GM12878 (cell line): ENCODE data around the gene ASIC3. TPM values are rescaled to one million over a fixed set of nuclear protein-coding genes. Genes with fewer than 3 reads are reported as not detected.
A peak's percentile ranks its signal among the peaks of the same experiment; 100 is the strongest.

ENCODE experiments used
- BACH1 ChIP-seq: fragments of 450-650 bp; IDR thresholded peaks from 2 replicates; pipeline ENCODE4 v1.6.1; 2017; ENCODE audit warnings: mild to moderate bottlenecking, borderline replicate concordance
- CREB1 ChIP-seq: IDR thresholded peaks from 2 replicates; pipeline ENCODE4 v1.6.1; 2012; ENCODE audit warnings: low read depth, mild to moderate bottlenecking, inconsistent platforms
- DPF2 ChIP-seq: fragments of 450-650 bp; IDR thresholded peaks from 2 replicates; pipeline ENCODE4 v1.6.1; 2017; ENCODE audit warnings: mild to moderate bottlenecking
- ELK1 ChIP-seq: IDR thresholded peaks from 2 replicates; pipeline ENCODE4 v1.6.1; 2012; ENCODE audit warnings: low read depth, low read length, improper control_type of control experiment
- FOS ChIP-seq: IDR thresholded peaks from 3 replicates; pipeline ENCODE4 v1.6.1; 2011; ENCODE audit warnings: borderline replicate concordance; ENCODE audit not compliant: insufficient read length; ENCODE audit errors: extremely low read depth
- KLF5 ChIP-seq: fragments of 450-650 bp; IDR thresholded peaks from 2 replicates; pipeline ENCODE4 v1.6.1; 2014; ENCODE audit warnings: mild to moderate bottlenecking; ENCODE audit not compliant: partially characterized antibody
- MAX ChIP-seq: IDR thresholded peaks from 2 replicates; pipeline ENCODE4 v1.6.1; 2012; ENCODE audit warnings: low read depth, low read length, improper control_type of control experiment
- MEF2B ChIP-seq: fragments of 450-650 bp; IDR thresholded peaks from 2 replicates; pipeline ENCODE4 v1.6.1; 2018; ENCODE audit warnings: mild to moderate bottlenecking, moderate library complexity; ENCODE audit not compliant: partially characterized antibody, poor library complexity, severe bottlenecking
- MTA2 ChIP-seq: fragments of 450-650 bp; IDR thresholded peaks from 2 replicates; pipeline ENCODE4 v1.6.1; 2016; ENCODE audit warnings: low read depth, mild to moderate bottlenecking, moderate library complexity
- MYB ChIP-seq: fragments of 150-350 bp; IDR thresholded peaks from 2 replicates; pipeline ENCODE4 v1.6.1; 2014; ENCODE audit warnings: mild to moderate bottlenecking, low read depth, low read length, borderline replicate concordance
- NR2F1 ChIP-seq: fragments of 450-650 bp; conservative IDR thresholded peaks from 2 replicates; pipeline ENCODE4 v1.6.1; 2017; ENCODE audit warnings: mild to moderate bottlenecking
- NRF1 ChIP-seq: conservative IDR thresholded peaks from 2 replicates; pipeline ENCODE4 v1.6.1; 2011; ENCODE audit warnings: mild to moderate bottlenecking, low read depth, low read length, improper control_type of control experiment
- RAD51 ChIP-seq: fragments of 450-650 bp; IDR thresholded peaks from 2 replicates; pipeline ENCODE4 v1.6.1; 2016; ENCODE audit warnings: moderate library complexity, mild to moderate bottlenecking, inconsistent platforms
- RBBP5 ChIP-seq: fragments of 200-600 bp; sonication (generic); conservative IDR thresholded peaks from 2 replicates; pipeline ENCODE4 v1.6.1; 2016
- RELA ChIP-seq: fragments of 450-650 bp; IDR thresholded peaks from 2 replicates; pipeline ENCODE4 v1.8.0; 2014; ENCODE audit warnings: borderline replicate concordance; ENCODE audit not compliant: partially characterized antibody
- SIN3A ChIP-seq: IDR thresholded peaks from 2 replicates; pipeline ENCODE4 v1.6.1; 2012; ENCODE audit warnings: low read depth, low read length, improper control_type of control experiment
- SIX5 ChIP-seq: IDR thresholded peaks from 2 replicates; pipeline ENCODE4 v1.6.1; 2011; ENCODE audit warnings: mild to moderate bottlenecking, low read depth, low read length, moderate library complexity; ENCODE audit not compliant: severe bottlenecking
- SREBF1 ChIP-seq: IDR thresholded peaks from 2 replicates; pipeline ENCODE4 v1.6.1; 2012; ENCODE audit warnings: mild to moderate bottlenecking, low read length
- TBL1XR1 ChIP-seq: IDR thresholded peaks from 2 replicates; pipeline ENCODE4 v1.6.1; 2012; ENCODE audit warnings: low read depth, low read length, improper control_type of control experiment
- TCF12 ChIP-seq: IDR thresholded peaks from 2 replicates; pipeline ENCODE4 v1.6.1; 2011; ENCODE audit warnings: low read depth, mild to moderate bottlenecking, low read length
- TCF3 ChIP-seq: IDR thresholded peaks from 2 replicates; pipeline ENCODE4 v1.6.1; 2012; ENCODE audit warnings: low read depth, mild to moderate bottlenecking, low read length, borderline replicate concordance; ENCODE audit not compliant: insufficient read depth
- USF1 ChIP-seq: IDR thresholded peaks from 2 replicates; pipeline ENCODE4 v1.6.1; 2011; ENCODE audit warnings: borderline replicate concordance, low read depth, mild to moderate bottlenecking, moderate library complexity, mixed read lengths, low read length; ENCODE audit not compliant: insufficient read depth; ENCODE audit errors: extremely low read length
- ZNF217 ChIP-seq: fragments of 450-650 bp; IDR thresholded peaks from 2 replicates; pipeline ENCODE4 v1.6.1; 2017; ENCODE audit warnings: antibody characterized with exemption, mild to moderate bottlenecking
- ZNF24 ChIP-seq: fragments of 450-650 bp; IDR thresholded peaks from 2 replicates; pipeline ENCODE4 v1.6.1; 2017; ENCODE audit warnings: antibody characterized with exemption, mild to moderate bottlenecking
- ZNF384 ChIP-seq: IDR thresholded peaks from 2 replicates; pipeline ENCODE4 v1.6.1; 2012; ENCODE audit warnings: low read depth, mild to moderate bottlenecking, low read length, improper control_type of control experiment, borderline replicate concordance
- polyA plus RNA-seq, 11 experiments: library from polyadenylated mRNA; depleted of rRNA in 4 of 11; unstranded in 6 of 11; stranded (reverse) in 5 of 11; fragments of >200 nt; fragmentation: Nextera tagmentation in 4 of 11; fragmentation: Illumina TruSeq in 1 of 11; extraction: Ambion mirVana in 4 of 11; extraction: Trizol in 1 of 11; gene quantifications; 1 replicate in 1 of 11; 2 replicates in 10 of 11; pipeline versions ENCODE4 v1.2.1 to v1.2.3, GENCODE V29; 2011 to 2016; ENCODE audit warnings: inconsistent platforms in 2 of 11, missing spikeins in 2 of 11, low read depth in 1 of 11
- total RNA-seq, 4 experiments: library from RNA; depleted of rRNA in 3 of 4; stranded (reverse); fragments of >200 nt in 3 of 4; fragmentation: Illumina TruSeq in 1 of 4; extraction: Trizol in 1 of 4; gene quantifications; 2 replicates each; pipeline versions ENCODE4 v1.2.1 to v1.2.3, GENCODE V29; 2013 to 2021
- TF ChIP-seq, protein P1 (sequence below): fragments of 150-350 bp; IDR thresholded peaks from 2 replicates; pipeline ENCODE4 v1.6.1; 2016; ENCODE audit warnings: low read depth, low read length

ASIC3 gene
- total and polyA plus RNA-seq, 10 of the 15 experiments (the other 5 are each of a cell fraction or from before 2014, with no cell fraction given) = 0.07 to 1.0 (median 0.44) TPM; not detected in 4

GRCh38 chr7:151057989-151058780 lies 9.9 kb downstream of the ASIC3 start (continued):
- TF ChIP-seq ZNF384 (no peak), TCF3 (no peak), MEF2B (no peak), MYB (no peak), MAX (0 out of 2 replicates have a peak, but pooled peaks have one; percentile 20), TBL1XR1 (no peak), DPF2 (peak; percentile 57), BACH1 (peak; percentile 61; the same call in 1 of the 2 replicates), NR2F1 (peak; percentile 75), USF1 (no peak), CREB1 (peak; percentile 88), KLF5 (no peak), MTA2 (0 out of 2 replicates have a peak, but pooled peaks have one; percentile 39), RAD51 (no peak), ZNF217 (no peak), SREBF1 (peak; percentile 82; the same call in 1 of the 2 replicates), RELA (peak; percentile 29), ELK1 (peak; percentile 43; the same call in 1 of the 2 replicates), RBBP5 (no peak), FOS (no peak), SIN3A (no peak; the same call in 1 of the 2 replicates), SIX5 (peak; percentile 96), ZNF24 (no peak), TCF12 (no peak), NRF1 (peak; percentile 37; the same call in 1 of the 2 replicates)
- TF ChIP-seq, protein P1, sequence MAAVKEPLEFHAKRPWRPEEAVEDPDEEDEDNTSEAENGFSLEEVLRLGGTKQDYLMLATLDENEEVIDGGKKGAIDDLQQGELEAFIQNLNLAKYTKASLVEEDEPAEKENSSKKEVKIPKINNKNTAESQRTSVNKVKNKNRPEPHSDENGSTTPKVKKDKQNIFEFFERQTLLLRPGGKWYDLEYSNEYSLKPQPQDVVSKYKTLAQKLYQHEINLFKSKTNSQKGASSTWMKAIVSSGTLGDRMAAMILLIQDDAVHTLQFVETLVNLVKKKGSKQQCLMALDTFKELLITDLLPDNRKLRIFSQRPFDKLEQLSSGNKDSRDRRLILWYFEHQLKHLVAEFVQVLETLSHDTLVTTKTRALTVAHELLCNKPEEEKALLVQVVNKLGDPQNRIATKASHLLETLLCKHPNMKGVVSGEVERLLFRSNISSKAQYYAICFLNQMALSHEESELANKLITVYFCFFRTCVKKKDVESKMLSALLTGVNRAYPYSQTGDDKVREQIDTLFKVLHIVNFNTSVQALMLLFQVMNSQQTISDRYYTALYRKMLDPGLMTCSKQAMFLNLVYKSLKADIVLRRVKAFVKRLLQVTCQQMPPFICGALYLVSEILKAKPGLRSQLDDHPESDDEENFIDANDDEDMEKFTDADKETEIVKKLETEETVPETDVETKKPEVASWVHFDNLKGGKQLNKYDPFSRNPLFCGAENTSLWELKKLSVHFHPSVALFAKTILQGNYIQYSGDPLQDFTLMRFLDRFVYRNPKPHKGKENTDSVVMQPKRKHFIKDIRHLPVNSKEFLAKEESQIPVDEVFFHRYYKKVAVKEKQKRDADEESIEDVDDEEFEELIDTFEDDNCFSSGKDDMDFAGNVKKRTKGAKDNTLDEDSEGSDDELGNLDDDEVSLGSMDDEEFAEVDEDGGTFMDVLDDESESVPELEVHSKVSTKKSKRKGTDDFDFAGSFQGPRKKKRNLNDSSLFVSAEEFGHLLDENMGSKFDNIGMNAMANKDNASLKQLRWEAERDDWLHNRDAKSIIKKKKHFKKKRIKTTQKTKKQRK = no peak
